CD4-positive, alpha-beta T cell treated with Interleukin-15 for 1 hour (primary cell): Measurements from ENCODE around the gene SAPCD2.

Experiments
- DNase-seq: peaks from one replicate; pipeline ENCODE4 v3.0.0-alpha.2; 2020

SAPCD2 gene

DNA sequence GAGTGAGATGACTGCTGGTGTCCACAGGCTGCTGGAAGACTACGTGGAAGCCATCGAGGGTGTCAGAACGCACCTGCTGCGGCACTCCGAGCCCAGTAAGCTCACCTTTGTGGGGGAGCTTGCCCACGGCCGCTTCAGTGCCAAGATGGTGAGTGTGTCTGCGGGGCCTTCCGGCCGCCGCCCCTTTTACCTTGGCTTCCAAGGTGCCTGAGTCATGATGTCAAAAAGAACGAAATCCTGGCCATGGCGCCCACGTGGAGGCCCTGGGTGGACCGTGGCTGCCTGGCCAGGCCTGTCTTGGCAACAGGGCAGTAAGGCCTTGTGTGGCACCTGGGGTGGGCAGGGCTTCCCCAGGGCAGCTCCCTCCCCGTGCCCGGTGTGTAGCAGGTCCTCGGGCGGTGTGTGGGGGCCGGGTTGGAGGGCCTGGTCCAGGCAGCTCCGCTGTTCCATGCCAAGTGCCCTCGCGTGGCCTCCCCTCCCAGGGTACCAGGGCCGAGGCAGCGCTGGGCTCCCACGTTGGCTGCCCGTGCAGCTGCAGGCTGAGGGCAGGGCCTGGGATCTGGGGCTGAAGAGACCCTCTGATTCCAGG is 36.4 kb upstream of the SAPCD2 start:
- DNase-seq = no peak

DNA sequence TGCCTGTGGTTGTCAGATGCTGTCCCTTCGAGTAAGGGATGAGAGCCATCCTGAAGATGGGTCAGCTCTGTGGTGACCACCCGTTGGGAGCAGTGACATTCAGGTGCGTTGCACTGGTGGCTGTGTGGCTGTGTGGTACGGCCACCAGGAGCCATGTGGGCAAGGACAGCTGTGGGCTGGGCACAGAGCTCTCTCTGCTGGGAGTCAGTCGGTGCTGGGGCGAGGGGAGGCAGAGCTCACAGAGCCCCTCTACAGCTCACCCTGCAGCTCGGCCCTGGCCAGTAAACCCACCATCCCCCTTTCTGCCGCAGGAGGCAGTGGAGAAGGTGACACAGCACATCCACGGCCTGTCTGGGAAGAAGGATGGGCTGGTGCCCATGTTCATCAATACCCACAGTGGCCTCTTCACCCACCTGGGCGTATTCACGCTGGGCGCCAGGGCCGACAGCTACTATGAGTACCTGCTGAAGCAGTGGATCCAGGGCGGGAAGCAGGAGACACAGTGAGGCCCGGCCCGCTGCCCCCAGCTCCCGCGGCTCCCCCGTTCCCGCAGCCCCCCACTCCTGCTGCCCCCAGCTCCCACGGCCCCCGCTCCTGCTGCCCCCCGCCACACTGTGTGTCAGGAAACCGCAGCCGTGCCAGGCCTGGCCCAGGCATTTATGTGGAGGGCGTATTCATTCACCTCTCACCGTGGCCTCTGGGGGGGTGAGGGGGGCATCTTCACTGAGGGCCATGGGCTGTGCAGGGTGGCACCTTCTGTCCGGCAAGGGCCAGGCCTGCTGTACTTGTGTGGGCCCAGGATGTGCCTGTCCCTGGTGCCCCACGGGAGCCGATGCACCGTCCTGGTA is 35.7 kb upstream of the SAPCD2 start:
- DNase-seq = no peak

DNA sequence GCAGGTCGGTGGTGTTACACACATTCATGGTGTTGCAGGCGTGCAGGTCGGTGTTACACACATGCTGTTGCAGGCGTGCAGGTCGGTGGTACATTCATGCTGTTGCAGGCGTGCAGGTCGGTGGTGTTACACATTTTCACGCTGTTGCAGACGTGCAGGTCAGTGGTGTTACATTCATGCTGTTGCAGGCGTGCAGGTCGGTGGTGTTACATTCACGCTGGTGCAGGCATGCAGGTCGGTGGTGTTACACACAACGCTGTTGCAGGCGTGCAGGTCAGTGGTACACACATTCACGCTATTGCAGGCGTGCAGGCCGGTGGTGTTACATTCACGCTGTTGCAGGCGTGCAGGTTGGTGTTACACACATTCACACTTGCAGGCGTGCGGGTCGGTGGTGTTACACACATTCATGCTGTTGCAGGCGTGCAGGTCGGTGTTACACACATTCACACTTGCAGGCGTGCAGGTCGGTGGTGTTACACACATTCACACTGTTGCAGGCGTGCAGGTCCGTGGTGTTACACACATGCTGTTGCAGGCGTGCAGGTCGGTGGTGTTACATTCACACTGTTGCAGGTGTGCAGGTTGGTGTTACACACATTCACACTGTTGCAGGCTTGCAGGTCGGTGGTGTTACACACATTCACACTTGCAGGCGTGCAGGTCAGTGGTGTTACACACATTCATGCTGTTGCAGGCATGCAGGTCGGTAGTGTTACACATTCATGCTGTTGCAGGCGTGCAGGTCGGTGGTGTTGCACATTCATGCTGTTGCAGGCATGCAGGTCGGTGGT is 33.0 kb upstream of the SAPCD2 start:
- no peak for DNase-seq

DNA sequence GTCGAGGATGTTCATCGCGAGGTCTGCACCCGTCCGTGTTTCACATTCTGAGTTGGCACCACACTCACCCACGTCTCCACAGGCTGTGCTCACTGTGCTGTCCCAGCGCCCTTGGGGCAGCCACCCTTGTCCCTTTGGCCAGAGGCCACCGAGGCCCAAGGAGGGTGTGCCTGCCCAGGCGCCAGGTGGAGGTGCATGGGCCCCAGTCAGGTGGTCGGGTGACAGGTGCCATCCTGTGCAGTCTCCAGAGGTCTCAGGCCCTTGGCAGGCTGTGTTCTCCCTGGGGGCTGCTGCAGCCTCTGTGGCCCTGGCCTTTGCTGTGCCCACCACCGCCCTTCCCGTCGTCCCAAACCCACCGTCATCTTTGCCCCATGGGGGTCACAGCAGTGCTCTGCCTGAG is 28.9 kb upstream of the SAPCD2 start:
- no peak for DNase-seq

DNA sequence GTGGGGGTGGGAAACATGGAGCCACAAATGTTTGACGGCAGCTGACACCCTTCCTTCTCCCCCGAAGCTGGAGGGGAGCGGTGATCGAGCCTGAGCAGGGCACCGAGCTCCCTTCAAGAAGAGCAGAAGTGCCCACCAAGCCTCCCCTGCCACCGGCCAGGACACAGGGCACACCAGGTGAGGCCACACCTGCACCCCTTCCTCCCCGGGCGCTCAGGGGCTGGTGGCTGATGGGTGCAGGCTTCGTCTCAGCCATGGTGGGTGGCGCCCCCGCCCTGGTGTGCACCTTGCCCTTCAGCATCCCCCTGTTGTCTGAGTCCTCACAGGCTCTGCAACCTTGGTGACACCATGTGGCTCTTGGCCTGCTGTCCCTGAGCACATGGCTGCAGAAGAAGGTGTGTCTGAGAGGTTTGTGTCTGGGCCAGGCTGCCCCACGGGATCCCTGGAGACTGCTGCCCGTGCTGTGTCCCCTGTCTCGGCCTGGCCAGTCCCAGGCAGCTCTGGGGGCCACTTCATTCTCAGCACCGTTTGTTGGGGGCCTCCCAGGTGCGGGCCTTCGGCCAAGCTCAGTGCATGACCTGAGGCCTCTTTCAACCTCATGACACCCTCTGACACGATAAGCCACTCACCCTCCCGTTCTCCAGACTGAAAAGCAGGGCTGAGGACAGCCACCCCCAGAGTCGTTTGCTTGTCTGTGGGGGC is 27.6 kb upstream of the SAPCD2 start:
- no peak for DNase-seq

DNA sequence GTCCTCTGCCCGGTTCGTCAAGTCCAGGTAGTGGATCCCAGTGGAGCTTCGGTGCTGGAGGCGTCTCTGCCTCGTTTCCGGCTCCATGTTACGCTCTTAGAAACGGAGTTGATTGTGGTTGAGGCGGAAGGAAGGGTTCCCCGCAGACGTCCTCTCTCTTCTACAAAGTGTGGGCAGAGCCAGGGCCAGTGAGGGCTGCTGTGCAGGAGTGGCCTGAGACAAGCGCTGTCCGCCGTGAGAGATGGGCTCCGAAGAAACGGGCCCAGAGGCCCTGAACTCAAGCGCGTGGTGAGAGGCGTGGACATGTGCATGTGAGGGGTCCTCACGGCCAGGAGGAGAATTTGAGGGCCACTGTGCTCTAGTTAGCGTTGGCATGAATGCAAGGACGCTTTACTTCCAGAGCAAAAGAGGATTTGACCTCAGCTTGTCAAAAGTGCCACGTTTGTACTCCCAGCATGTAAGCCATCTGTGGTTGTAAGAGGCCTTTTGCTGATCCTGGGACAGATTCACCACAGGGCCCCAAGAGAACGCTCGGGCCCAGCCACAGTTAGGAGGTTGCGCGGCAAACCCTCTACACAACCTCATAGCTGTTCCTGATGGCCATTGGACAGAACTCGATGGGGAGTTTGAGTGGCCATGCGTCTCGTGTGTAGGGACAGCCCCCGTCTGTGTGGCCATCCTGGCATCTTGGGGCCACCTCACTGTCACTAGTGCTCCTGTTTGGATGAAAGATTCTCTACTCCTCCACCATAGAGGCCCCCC is 26.6 kb upstream of the SAPCD2 start:
- DNase-seq = no peak

DNA sequence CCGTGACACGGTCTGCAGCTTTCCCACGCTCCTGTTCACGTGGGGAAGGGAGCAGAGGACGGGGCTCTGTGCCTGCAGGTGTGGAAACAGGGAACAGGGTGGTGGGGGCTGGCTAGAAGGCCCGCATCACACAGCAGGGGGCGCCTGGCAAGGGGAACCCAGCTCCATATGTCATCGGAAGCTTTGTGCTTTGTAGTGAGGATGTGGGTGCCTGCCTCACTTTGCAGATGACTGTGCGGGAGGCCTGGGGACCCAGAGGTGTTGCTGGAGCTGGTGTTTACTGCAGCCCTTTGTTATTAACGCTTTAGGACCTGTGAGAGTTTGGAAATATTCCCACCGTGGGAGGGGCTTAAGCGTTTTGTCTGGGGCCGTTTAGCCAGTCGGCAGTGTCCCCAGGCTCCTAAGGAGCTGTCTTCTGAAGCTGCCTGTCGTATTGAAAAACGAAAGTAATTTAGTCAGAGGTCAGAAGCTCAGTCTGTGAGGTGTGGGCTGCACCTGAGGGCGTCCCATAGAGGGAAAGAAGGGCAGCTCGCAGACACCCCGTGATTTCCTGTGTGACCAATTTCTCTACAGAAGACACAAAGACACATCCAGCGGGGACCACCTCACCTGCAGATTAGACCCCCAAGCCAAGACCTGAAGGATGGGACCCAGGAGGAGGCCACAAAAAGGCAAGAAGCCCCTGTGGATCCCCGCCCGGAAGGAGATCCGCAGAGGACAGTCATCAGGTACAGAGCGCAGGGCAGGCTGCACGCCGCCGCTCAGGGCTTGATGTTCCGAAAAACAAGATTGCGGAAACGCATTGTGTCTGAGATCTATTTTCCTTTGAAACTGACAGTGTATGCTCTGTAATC is 25.5 kb upstream of the SAPCD2 start:
- DNase-seq = peak; percentile 82

DNA sequence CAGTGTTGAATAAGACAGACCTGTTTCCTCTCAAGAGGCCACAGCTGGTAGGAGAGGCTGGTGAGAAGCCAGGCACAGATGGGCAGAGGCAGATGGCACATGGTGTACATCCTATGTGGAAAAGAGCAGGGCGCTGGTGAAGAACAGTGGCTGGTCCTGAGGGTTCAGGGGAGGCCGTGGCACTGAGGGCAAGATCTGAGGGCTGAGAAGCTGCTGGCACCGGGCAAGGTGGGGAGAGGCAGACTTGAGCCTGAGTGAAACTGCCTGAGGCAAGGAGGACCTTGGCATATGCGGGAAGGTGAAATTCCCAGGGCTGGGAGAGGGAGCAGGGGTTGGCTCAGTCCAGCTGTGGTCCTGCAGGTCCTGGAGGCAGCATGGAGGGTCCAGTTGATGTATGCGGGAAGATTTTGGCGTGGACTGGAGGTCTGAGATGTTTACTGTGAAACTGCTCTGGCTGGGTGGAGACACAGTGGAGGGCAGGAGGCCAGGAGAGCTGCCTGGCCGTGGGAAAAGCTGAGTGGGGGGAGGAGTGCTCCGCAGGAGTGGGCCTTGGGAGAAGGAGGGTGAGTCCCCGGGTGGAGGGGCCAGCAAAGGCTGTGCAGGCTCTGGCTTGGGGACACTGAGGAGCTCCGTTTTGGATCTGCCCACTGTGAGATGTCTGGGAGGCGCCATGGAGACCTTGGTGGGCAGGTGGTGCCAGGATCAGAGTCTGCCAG is 19.0 kb upstream of the SAPCD2 start:
- DNase-seq = no peak

DNA sequence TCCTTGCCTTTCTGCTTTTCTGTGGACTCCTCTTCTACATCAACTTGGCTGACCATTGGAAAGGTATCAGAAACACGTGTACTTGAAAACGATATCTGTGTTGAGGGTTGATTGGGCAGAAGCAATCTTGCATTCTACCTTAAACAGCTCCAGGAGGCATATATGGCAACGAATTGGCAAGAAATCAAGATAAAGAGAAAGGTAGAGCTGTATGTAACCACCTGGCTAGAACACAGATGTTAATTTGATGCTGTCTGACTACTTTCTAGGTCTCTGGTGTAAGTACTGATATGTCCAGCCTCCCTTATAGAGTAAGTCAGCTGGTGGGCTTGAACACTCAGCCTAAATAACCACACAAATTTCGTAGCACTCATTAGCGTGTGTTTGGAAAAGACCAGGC is 17.8 kb upstream of the SAPCD2 start:
- DNase-seq = no peak

DNA sequence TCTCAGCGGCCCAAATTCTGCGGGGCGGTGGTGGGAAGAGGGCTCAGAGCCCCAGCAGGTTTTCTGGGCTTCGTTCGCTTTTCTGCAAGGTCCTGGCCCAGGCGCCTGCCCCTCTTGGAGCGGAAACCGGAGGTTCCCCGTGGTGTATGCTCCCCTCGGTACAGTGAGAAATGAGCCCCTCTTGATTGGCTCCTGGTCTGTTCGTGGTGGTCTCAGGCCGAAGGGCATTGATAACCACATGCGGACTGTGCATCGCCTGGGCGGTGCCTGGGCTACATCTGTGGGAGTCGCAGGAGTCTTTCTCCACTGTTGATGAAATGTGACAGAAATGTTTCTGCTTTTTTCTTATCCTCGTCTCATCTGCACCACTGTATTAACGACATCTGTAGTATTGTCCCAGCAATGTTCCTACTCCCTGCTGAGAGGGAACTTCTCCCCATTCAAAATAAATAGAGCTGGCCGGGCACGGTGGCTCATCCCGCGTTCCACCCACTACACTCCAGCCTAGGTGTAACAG is 17.1 kb upstream of the SAPCD2 start:
- no peak for DNase-seq

DNA sequence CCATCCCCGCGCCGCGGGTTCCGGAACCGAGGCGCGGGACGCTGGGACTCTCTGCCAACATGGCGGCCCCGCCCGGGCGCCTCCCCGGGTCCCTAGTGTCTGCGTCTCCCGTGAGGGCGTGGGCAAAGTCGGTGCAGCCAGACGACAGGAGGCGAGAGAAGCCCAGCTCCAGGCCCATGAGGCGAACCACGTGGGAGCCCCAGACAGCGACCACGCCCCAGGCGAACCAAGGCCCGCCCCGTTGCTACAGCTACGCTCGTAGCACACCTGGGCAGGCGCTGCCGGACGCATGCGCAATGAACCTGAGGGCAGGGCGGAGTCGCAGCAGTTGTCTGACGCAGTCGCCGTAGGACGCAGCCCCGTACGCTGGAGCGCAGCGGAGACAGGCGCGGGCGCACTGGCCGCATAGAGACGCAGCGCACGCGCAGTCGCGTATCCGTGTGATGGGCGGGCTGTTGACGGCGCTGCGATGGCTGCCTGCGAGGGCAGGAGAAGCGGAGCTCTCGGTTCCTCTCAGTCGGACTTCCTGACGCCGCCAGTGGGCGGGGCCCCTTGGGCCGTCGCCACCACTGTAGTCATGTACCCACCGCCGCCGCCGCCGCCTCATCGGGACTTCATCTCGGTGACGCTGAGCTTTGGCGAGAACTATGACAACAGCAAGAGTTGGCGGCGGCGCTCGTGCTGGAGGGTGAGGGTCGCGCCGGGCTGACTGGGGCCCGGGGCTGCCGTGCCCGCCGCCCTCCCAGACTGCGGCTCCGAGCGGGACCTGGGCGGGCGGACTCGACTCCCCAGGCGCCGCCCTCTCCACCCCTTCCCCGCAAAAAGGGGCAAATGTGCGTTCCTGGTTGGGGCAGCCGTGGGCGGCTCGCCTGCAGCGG is 16.4 kb upstream of the SAPCD2 start, which contains the start of gene MAN1B1:
Gene MAN1B1 (plus strand): TSS at position 455 of the 878 bp plus-strand sequence. CDS start 15 bp downstream, at position 470.
- peak; percentile 100 for DNase-seq

DNA sequence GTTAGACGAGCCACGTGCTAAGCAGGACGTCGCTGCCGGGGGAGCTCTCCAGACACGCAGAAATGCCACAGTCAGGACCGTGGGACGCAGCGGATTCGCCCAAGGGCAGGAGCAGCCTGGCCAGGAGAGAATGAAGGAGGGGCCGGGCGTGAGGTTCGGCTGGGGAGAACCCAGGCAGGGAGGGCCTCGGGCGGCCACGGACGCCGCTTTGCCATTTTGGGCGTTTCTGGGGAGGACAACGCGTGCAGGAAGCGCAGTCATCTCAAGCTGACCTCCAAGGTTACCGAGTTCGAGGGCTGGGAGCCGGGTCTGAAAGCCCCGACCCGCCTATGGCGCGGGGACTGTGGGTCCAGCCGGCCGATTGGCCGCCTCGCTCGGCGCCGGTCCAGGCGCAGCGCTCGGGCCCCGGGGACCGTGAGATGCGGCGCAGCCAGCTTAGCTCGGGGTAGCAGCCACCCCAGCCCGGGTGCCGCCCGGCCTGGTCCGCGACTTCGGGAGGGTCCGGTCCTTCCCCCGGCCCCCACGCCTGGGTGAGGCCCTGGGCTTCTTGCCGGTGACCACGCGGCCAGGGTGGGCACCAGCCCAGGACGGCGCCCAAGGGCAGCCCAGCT is 15.7 kb upstream of the SAPCD2 start:
- peak; percentile 39 for DNase-seq

DNA sequence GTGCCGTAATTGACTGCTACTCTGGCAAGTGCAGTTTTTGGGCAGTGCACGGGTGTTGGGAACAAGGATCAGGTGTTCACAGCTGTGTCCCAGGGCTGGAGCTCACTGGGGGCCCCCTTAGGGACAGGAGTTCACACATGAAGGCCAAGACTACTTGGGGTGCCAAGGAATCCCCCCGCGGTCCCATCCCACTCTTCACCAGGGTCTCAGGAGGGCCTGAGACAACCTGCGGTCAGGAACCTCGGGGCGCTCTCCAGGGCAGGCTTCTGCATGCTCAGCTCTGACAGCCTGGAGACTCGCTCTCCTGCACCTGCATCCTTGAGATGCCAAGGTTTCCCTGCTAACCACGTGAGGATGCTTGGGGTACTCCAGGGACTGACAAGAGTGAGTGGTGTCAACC is 14.2 kb upstream of the SAPCD2 start:
- no peak for DNase-seq

DNA sequence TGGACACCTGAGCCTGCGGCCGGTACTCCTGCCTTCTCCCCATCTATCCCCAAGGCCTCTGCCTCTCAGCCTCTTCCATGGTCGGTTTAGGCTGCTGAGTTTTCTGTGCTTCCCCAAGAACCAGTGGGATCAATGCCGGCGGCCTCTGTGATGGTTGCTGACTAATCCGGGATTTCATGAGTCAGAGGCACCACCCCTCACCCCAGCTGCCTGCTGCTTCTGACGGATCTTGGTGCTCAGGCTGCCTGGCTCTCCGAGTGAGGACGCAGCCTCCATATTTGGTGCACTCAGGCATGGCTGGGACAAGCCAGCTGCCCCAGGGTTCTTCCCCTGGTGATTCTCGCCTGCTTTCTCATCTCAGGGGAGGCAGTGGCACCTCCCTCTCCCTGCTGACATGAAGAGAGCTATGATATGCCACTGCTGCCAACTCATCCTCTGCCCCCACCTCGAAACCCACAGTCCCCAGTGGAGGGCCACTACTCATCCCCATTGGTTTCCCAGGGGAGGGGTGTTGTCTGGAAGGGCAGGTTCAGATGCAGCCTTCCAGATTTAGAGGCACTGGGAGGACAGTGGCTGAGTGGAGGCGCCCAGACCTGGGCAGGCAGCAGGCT is 13.1 kb upstream of the SAPCD2 start:
- no peak for DNase-seq

DNA sequence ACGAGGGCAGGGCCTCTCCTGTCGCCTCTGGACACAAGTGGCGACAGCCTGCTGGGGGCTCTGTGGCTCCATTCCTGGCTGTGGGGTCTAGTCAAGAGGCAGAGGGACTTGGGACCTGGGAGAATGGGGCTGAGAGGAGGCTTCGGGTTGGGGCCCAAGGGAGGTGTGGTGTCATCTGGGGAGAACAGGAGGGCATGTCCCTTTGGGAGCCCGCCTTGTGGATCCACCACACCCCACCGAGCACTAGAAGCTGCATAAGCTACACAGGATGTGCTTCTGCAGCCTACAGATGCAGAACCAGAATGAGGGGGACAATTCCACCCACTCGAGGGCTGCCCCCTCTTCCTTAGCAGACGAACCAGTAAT is 12.6 kb upstream of the SAPCD2 start:
- DNase-seq = no peak

DNA sequence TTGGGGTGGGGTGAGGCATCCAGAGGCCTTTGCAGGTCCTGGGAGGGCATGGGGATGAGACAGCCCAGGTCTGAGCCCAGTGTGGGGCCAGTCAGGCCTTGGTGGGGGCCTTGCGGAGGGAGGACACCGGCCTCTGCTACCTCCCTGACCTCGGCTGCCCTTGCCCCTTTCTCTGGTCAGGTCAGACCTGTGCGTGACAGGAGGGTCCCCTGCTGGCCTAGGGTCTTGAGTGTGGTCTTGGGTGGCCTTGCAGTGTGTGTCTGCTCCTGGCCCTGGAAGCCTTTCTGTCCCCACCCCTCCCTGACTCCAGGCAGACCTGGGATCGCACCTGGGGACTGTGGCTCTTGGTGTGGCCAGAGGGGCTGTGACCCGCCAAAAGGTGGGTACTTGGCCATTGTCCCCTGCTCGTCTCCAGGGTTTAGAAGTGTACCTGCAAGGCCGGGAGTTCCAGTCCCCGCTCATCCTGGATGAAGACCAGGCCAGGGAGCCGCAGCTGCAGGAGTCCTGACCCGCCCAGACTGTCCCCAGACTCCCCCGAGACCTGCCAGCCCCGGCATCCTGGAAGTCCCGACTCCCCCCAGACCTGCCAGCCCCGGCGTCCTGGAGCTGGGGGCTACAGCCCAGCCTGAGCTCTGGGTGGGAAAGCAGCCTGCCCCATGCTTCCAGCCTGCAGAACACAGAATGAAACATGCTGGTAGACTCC is 12.0 kb upstream of the SAPCD2 start:
- no peak for DNase-seq

DNA sequence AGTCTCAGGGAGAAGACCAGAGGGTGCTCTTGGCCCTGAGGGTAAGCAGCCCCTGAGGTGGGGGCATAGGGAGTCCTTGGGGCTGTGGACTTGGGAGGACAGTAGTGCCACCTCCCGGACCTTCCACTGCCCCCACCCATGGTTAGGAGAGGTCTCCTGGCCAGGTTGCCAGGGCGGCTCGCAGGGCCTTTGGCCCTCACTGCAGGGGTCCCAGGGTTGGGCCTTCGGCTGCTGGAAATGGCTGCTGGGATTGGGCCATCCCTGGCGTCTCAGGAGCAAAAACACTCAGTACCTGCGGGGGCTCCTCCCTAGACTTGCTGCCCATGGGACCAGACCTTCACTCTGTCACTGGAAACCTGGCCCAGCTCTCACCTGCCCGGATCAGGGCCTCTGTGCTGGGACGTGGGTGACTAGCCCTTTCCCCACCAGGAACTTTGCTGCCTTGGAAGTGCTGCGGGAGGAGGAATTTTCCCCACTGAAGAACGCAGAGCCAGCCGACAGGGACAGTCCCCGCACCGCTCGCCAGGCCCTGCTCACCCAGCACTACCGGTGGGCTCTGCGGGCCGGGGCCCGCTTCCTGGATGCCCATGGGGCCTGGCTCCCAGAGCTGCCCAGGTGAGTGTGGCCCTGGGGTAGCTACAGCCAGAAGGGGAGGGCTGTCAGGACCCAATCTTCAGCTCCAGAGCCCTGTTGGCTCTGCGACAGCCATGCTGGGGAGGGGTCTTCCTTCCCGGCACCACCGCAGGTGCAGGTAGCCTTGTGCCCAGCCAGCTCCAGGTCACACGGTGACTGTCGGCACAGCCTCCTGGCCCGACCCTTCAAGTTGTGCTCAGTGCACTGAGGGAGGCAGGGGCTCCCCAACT is 10.1 kb upstream of the SAPCD2 start:
- no peak for DNase-seq
